Stromal cell of bone marrow (primary cell): ENCODE measurements around the gene C9orf40.

Source experiments
- DNase-seq: peaks from one replicate; pipeline ENCODE4 v3.0.0-alpha.2; 2012; ENCODE audit warnings: low read depth

Gene C9orf40, protein sequence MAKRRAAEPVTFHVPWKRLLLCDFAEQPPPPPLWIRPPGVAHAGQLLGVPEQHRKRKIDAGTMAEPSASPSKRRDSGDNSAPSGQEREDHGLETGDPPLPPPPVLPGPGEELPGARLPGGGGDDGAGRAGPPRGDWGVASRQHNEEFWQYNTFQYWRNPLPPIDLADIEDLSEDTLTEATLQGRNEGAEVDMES

GRCh38 chr9:74952201-74953151, at the start of gene C9orf40:
Gene C9orf40, minus strand, starts transcription at chr9:74952912. Its CDS starts 301 bp downstream, at chr9:74952611.
- peak; percentile 72 for DNase-seq

GRCh38 chr9:75001719-75002421, 49.2 kb upstream of the C9orf40 start:
- peak; percentile 74 for DNase-seq

DNA sequence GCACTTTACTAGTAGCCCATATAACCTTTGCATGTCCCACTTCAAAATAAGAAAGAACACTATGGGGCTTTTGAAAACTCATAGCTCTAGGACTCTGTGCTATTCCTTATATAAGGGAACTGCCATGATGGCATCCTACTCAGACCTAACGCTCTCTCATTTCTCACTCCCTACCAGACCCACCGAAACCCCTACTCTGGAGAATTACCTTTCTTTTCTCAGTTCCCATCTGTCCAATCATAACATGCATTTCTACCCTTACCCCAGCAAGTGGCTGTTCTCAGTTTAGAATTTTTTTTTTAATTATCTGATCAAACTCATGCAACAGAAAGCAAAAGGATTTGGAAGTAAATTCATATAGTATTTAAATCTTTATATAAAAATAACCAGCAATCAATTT, 48.1 kb upstream of the C9orf40 start:
- no peak for DNase-seq

DNA sequence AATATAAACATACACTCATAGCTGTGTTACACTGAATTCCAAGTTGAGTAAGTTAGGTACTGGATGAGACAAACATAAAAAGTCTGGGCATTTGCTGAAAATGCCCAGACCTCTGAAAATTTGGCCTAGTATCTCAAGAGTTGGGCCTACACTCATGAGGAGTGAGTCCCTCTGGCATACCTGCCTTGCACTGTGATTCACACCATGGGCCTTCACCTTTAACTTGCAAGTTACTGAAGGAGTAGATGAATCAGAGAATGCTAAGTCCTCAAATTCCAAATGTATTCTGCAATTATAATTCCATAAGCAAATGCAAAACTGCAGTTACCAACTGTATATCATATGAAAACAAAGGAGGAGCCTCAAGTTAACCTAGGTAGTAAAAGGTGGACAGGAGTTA, 32.3 kb upstream of the C9orf40 start:
- DNase-seq, result no peak

GRCh38 chr9:74983709-74984108, 31.0 kb upstream of the C9orf40 start:
- no peak for DNase-seq

GRCh38 chr9:74979844-74980243, 27.1 kb upstream of the C9orf40 start:
- no peak for DNase-seq

DNA sequence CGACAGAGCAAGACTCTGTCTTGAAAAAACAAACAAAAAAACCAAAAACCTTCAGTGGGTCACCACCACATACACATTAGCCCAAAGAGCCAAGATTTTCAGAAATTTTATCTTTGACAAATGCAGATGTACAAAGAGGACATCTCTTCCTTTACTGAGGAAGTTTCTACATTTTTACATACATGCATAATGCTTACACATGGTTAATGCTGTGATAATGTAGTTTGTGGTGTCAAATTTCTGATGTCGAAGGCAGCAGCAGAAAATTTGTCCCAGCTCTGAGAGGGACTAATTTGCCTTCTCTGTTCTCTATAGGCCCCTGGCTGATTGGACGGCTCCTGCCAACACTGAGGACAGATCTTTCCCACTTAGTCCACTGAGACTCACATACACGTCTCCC, 24.6 kb upstream of the C9orf40 start:
- no peak for DNase-seq

GRCh38 chr9:74975538-74975937, 22.8 kb upstream of the C9orf40 start:
- no peak for DNase-seq

DNA sequence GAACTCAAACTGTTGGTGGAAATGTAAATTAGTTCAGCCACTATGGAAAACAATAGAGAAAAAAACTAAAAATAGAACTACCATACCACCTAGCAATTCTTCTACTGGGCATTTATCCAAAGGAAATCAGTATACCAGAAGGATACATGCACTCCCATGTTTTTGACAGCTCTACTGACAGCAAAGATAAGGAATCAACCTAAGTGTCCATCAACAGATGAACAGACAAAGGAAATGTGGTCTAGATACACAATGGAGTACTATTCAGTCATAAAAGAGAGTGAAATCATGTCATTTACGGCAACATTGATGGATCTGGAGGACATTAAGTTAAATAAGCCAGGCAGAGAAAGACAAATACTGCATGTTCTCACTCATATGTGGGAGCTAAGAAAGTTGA, 21.8 kb upstream of the C9orf40 start:
- DNase-seq, result no peak

GRCh38 chr9:74973714-74974113, 21.0 kb upstream of the C9orf40 start:
- no peak for DNase-seq

GRCh38 chr9:74963056-74963455, 10.3 kb upstream of the C9orf40 start:
- no peak for DNase-seq

GRCh38 chr9:74961496-74961895, 8.8 kb upstream of the C9orf40 start:
- no peak for DNase-seq

- peak; percentile 36 for DNase-seq
Measured at GRCh38 chr9:74960561-74960960, 7.8 kb upstream of the C9orf40 start.

DNA sequence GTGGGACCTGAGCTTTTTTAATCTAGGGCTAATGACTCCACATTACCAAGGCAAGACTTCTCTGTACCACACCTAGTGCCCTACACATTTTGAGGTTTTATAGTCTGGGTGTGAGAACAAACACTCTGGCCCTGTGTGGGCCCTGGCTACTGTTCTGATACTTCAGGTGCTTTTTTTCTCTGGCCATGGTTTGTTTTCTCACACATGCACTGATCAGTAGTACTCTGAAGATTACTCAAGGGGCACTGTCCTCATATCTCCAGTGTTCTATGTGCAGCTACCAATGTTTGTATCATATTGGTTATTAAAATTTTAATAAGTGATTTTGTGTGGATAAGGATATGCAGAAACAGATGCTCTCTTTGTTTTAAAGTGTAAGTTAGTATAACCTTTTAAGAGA, 5.9 kb upstream of the C9orf40 start:
- DNase-seq, result no peak

DNA sequence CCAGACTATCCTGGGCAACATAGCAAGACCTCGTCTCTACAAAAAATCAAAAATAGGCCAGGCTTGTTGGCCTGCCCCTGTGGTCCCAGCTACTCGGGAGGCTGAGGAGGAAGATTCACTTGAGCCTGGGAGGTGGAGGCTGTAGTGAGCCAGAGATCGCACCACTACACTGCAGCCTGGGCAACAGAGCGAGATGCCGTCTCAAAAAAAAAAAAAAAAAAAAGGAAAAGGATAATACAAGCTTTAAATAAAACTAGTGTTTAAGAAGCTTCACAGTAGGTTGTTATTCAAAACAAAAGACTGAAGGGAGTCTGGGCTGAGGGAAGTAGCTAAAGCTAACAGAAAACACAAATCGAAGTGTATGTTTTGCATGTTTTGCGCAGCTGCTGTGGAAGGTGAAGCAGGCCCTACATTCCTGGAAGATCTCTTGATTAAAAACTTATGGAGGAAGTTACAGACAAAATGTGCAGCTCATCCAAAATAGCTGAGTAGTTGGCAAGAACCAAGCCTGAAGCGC, 581 bp upstream of the C9orf40 start:
- no peak for DNase-seq

GRCh38 chr9:74951725-74952151, 974 bp downstream of the C9orf40 start:
- DNase-seq, result no peak

- no peak for DNase-seq
Measured at GRCh38 chr9:74951107-74951720, 1.5 kb downstream of the C9orf40 start.

DNA sequence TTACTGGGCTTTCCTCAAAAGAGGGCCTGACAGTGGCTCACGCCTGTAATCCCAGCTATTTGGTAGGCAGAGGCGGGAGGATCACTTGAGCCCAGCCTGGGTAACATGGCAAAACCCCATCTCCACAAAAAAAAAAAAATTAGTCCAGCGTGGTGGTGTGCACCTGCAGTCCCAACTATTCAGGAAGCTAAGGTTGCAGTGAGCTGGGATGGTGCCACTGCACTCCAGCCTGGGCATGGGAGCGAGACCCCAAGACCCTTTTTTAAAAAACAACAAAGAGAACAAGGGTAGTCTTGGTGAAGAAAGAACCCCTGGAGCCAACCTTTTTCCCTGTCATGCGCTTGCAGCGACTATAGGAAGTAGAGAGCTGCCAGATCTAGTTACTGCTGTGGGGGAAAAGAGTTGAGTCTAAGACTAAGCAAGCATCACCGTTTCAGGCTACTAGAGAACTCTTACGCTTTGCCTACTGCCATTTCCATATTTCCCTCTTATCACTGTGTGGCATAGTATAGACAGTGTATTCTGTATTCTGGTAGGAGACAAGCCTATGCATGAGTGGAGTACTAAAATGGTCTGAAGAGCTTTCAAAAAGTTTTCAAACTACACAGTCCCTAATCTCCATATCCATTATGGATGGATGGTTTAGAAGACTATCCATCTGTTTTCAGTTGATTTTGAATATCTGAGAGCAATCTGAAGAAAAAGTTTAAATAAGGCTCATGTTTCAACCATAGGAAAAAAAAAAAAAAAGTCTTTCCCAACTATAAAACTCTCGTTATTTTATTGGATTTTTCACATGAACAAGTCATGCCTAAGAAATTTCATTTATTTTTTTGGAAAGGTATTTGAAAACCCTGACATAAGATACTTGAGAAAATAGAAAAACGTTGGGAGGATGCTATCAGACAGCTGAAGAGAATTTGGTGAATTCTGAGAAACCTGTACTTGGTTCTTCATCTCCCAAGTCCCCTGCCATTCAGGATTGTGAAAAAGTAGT, 2.6 kb downstream of the C9orf40 start:
- DNase-seq, result no peak

GRCh38 chr9:74948937-74949336, 3.8 kb downstream of the C9orf40 start:
- no peak for DNase-seq

- DNase-seq, result no peak
Measured at GRCh38 chr9:74946686-74947085, 6.0 kb downstream of the C9orf40 start.

- no peak for DNase-seq
Measured at GRCh38 chr9:74942801-74943200, 9.9 kb downstream of the C9orf40 start.
